ENCODE results near the gene TRIP12.

Gene TRIP12

GRCh38 chr2:229784791-229785190, 137.0 kb downstream of the TRIP12 start:
- no peak for TF ChIP-seq CTCF (IDR thresholded peaks at IDR 0.05; ENCODE audit: insufficient read depth, missing control alignments)

GRCh38 chr2:229783108-229783721, 138.6 kb downstream of the TRIP12 start:
- DNase-seq (ENCODE audit: insufficient read length, low spot score) (no peak), FAIRE-seq (no peak)
- TF ChIP-seq CTCF (IDR thresholded peaks at IDR 0.05; ENCODE audit: insufficient read depth, missing control alignments), result no peak

More at GRCh38 chr2:229784791-229785190, 137.0 kb downstream of the TRIP12 start:
- no peak for FAIRE-seq
- DNase-seq (ENCODE audit: insufficient read length, low spot score), result no peak

DNA sequence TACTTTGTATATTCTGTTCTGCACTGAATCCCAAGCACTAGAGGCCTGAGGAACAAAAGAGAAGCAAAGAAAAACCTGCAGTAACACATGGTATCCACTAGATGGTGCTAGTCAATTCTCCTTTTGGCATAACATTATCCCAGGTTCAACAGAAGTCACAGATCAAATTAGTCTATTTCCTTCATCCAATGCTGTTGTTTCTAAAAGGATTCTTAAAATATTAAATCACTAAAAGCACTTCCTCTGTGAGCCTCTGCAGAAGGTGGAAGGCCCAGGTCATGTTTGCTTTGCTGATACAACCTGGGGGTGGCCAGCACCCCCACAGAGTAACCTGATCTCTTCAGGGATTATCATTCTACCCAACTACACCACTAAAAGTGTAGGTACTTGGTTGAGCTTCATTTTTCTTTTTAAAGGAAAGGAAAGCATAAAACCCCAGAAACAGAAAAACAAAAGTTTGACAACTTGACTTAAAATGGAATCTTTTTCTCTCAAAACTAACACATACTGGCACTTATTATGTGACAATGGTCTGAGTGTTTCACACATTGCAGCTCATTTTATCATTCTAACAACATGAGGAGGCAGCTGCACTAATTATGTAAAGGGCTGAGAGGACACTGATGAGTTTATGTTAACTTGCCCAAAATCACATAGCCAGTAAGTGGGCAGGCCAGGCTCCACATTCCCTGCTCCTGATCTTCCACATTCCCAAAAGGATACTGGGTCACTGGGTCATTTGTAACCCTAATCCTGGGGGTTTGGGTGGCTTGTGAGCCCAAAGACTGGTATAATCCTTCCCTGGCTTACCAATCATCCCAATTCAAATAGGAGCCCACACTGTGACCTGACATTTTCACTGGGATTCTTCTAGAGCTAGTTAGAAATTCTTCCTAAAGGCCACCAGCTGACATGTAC, 140.7 kb downstream of the TRIP12 start:
- TF ChIP-seq CTCF (IDR thresholded peaks at IDR 0.05; ENCODE audit: insufficient read depth, missing control alignments), result peak; percentile 83
- FAIRE-seq, result peak; percentile 32
- DNase-seq (ENCODE audit: insufficient read length, low spot score), result no peak

DNA sequence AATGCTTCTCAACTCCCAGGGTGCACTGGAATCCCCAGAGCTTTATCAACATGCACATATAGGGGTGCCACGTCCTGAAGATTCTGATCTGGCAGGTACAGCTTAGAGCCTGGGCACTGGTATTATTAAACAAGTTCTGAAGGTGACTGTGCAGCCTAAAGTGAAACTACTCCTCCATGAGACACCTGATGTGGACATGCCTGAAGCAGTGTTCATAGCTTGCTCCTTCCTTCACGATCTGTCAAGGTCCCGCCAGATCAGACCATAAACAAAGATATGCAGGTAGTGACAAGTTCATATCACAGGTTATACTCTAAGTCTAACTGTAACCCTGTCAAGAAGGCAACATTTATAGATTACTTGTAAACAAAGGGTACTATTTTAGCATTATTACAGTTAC, 142.2 kb downstream of the TRIP12 start:
- no peak for TF ChIP-seq CTCF (IDR thresholded peaks at IDR 0.05; ENCODE audit: insufficient read depth, missing control alignments)
- FAIRE-seq, result no peak
- DNase-seq (ENCODE audit: insufficient read length, low spot score), result no peak

GRCh38 chr2:229777716-229778115, 144.1 kb downstream of the TRIP12 start:
- no peak for TF ChIP-seq CTCF (IDR thresholded peaks at IDR 0.05; ENCODE audit: insufficient read depth, missing control alignments)
- no peak for DNase-seq (ENCODE audit: insufficient read length, low spot score)
- no peak for FAIRE-seq

DNA sequence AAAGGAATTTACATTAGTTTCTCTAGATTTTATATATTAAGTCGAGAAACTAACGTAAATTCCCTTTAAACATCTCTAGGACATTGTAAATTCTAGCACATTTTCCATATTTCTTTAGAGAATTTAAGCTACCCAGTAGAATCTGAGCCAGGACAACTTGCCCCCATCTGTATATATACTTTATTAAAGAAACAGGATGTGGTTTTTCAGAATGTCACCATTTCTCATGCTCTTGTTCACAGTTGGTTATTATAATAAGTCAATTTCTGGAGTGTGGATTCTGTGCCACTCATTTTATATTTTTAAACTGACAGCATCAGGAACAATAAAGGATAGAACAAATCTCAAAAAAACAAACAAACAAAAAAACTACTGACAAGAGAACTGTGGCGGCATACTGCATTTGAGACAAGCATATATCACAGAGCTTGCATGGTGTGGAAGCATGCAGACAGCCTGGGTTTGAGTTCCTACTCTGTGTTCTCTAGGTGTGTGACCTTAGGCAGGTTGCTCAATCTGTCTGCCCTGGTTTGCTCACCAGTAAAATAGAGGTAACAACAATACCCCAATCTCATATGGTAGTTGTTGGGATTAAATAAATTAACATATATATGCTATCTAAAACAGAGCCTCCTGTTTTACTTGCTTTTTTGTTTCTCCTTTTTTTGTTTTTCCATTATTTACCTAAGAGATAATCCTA, 146.0 kb downstream of the TRIP12 start:
- no peak for TF ChIP-seq CTCF (IDR thresholded peaks at IDR 0.05; ENCODE audit: insufficient read depth, missing control alignments)
- FAIRE-seq, result no peak
- no peak for DNase-seq (ENCODE audit: insufficient read length, low spot score)
